PC-9 (cell line): ENCODE data around the gene LRFN3. TPM values are rescaled to one million over a fixed set of nuclear protein-coding genes. Genes with fewer than 3 reads are reported as not detected.

ENCODE experiments used
- BruUV-seq: library from RNA; stranded (reverse); fragments of 400-500 nt; replicated peaks from 2 replicates; lab custom pipeline; 2021; lab: Mats Ljungman, UMichigan
- CTCF ChIA-PET: fragments of 300-600 bp; sonication (Branson Sonifier 250); formaldehyde crosslinking; loops from one replicate; lab custom pipeline; 2022; ENCODE audit warnings: antibody characterized with exemption; lab: Charles Lee
- POLR2A ChIA-PET: fragments of 300-600 bp; sonication (Branson Sonifier 250); formaldehyde crosslinking; loops from one replicate; lab custom pipeline; 2022; ENCODE audit warnings: antibody characterized with exemption; ENCODE audit not compliant: unreplicated experiment; lab: Charles Lee
- DNase-seq, 2 experiments: peaks; one replicate each; pipeline versions ENCODE4 v3.0.0 to v3.0.0-alpha.2; 2015 to 2022; ENCODE audit warnings: mixed read lengths in 1 of 2
- H2AFZ ChIP-seq: fragments of 200-600 bp; sonication (generic); 2 replicates; pipeline ENCODE4 v1.8.1; 2017; ENCODE audit warnings: antibody characterized with exemption
- H3F3A ChIP-seq: fragments of 200-600 bp; sonication (generic); 2 replicates; pipeline ENCODE4 v1.8.1; 2017; ENCODE audit warnings: antibody characterized with exemption, mild to moderate bottlenecking, low read depth; ENCODE audit not compliant: insufficient read depth
- H3K27ac ChIP-seq: fragments of 200-600 bp; sonication (generic); 2 replicates; pipeline ENCODE4 v1.6.1; 2016; ENCODE audit warnings: mixed run types
- H3K27me3 ChIP-seq: fragments of 200-600 bp; sonication (generic); 2 replicates; pipeline ENCODE4 v1.6.1; 2016; ENCODE audit warnings: low read depth, mixed run types; ENCODE audit not compliant: insufficient read depth
- H3K36me3 ChIP-seq: fragments of 200-600 bp; sonication (generic); 2 replicates; pipeline ENCODE4 v1.6.1; 2016; ENCODE audit warnings: low read depth, mixed run types
- H3K4me1 ChIP-seq: fragments of 200-600 bp; sonication (generic); replicated peaks from 2 replicates; pipeline ENCODE4 v1.6.1; 2016; ENCODE audit warnings: mixed run types; ENCODE audit not compliant: insufficient read depth
- H3K4me2 ChIP-seq: fragments of 200-600 bp; sonication (generic); 2 replicates; pipeline ENCODE4 v1.6.1; 2017; ENCODE audit warnings: mixed run types
- H3K4me3 ChIP-seq: fragments of 200-600 bp; sonication (generic); 2 replicates; pipeline ENCODE4 v1.6.1; 2016; ENCODE audit warnings: mixed run types
- H3K79me2 ChIP-seq: fragments of 200-600 bp; sonication (generic); 2 replicates; pipeline ENCODE4 v1.6.1; 2017; ENCODE audit warnings: low read depth, mixed run types
- H3K9me2 ChIP-seq: fragments of 200-600 bp; sonication (generic); 2 replicates; pipeline ENCODE4 v1.8.1; 2017; ENCODE audit warnings: mild to moderate bottlenecking; ENCODE audit not compliant: insufficient read depth
- H3K9me3 ChIP-seq: fragments of 200-600 bp; sonication (generic); 2 replicates; pipeline ENCODE4 v1.8.1; 2016; ENCODE audit warnings: low read depth; ENCODE audit not compliant: insufficient read depth
- H4K20me1 ChIP-seq: fragments of 200-600 bp; sonication (generic); 2 replicates; pipeline ENCODE4 v1.8.1; 2017; ENCODE audit not compliant: insufficient read depth
- CTCF ChIP-seq: fragments of 200-600 bp; sonication (generic); conservative IDR thresholded peaks from 2 replicates; pipeline ENCODE4 v1.6.1; 2017; ENCODE audit warnings: mixed run types, antibody characterized with exemption, mild to moderate bottlenecking, moderate library complexity
- EZH2 ChIP-seq: fragments of 200-600 bp; sonication (generic); IDR thresholded peaks from 2 replicates; pipeline ENCODE4 v1.8.0; 2017; ENCODE audit warnings: antibody characterized with exemption, low read depth
- intact Hi-C: fragments of 100-400 bp; cut with micrococcal nuclease; formaldehyde crosslinking; loops from one replicate; pipeline ENCODE4 v1.10.0; 2022; ENCODE audit not compliant: unreplicated experiment
- total RNA-seq: library from RNA; stranded (reverse); gene quantifications from 2 replicates; pipeline ENCODE4 v1.2.3, GENCODE V29; 2021

LRFN3 gene
- total RNA-seq, 1 experiment from 2014 or later = 10.5 TPM

DNA sequence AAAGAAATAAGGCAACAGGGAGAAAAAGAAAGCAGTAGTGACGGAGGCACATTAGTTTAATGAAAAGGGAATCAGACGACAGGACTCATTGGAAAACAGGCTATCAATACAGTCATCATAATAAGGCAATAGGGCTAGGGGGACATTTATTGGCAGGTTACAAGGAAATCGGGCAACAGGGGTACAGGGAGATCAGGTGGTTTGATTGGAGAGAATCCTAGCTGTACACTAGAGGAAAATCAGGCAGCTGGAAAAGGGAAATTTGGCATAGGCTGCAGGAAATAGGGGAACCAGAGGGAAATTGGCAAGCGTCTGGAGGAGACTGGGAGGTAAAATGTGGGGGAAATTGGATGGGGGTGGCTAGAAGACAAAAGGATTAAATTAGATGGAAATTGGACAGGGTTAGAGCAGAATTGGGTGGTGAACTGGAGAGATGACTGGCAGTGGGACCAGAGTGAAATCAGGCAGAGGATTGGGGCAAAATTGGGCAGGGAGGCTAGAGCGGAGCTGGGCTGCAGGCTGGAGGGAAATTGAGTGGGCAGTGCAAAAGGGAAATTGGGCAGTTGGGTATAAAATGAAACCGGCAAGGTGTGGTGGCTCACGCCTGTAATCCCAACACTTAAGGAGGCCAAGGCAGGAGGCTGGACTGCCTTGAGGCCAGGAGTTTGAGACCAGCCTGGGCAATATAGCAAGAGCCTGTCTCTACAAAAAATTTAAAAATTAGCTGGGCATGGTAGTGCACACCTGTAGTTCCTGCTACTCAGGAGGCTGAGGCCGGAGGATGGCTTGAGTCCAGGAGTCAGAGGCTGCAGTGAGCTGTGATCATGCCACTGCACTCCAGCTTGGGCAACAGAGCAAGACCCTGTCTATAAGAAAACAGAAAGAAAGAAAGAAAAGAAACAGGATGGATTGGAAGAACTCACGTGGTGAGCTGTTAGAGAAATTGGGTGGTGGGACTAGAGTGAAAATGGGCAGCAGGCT is 7.4 kb downstream of the LRFN3 start:
- Histone ChIP-seq H3K9me2 (no peaks in the 10 kb centered on the region), H4K20me1 (no peaks in the 10 kb centered on the region; the same call in 1 of the 2 replicates), H3K4me2 (no peak overlapping the region), H3K27ac (no peak overlapping the region), H3K9me3 (no peaks in the 10 kb centered on the region), H3F3A (no peaks in the 10 kb centered on the region), H3K4me3 (no peak overlapping the region), H3K79me2 (no peaks in the 10 kb centered on the region), H3K27me3 (no peaks in the 10 kb centered on the region), H3K4me1 (no peaks in the 10 kb centered on the region), H2AFZ (no peak overlapping the region), H3K36me3 (no peaks in the 10 kb centered on the region)
- no peak for TF ChIP-seq CTCF
- TF ChIP-seq EZH2 = no peak
- ChIA-PET CTCF (interaction anchor here (0.6 kb wide), 1 partner anchor 12 kb away, joined by 3 read pairs; no protein-coding TSS in a partner anchor), POLR2A (no interaction called here)
- intact Hi-C loops = no loop called here
- BruUV-seq = no TSS peak
- DNase-seq = no peak

GRCh38 chr19:35944556-35944955 is 8.4 kb downstream of the LRFN3 start:
- Histone ChIP-seq H3K36me3 (no peaks in the 10 kb centered on the region), H3K4me3 (no peak overlapping the region), H3K27me3 (0 out of 2 replicates have a peak, but pooled peaks cover 3% of the 10 kb centered on the region), H3K27ac (no peak overlapping the region), H3K4me2 (no peak overlapping the region), H3K9me3 (no peaks in the 10 kb centered on the region), H2AFZ (no peak overlapping the region), H3K79me2 (no peaks in the 10 kb centered on the region), H3K9me2 (no peaks in the 10 kb centered on the region), H3K4me1 (no peaks in the 10 kb centered on the region), H4K20me1 (no peaks in the 10 kb centered on the region; the same call in 1 of the 2 replicates), H3F3A (no peaks in the 10 kb centered on the region)
- no peak for TF ChIP-seq CTCF
- TF ChIP-seq EZH2 = no peak
- ChIA-PET POLR2A (no interaction called here), CTCF (no interaction called here)
- no TSS peak for BruUV-seq
- no peak for DNase-seq
- intact Hi-C loops = no loop called here

DNA sequence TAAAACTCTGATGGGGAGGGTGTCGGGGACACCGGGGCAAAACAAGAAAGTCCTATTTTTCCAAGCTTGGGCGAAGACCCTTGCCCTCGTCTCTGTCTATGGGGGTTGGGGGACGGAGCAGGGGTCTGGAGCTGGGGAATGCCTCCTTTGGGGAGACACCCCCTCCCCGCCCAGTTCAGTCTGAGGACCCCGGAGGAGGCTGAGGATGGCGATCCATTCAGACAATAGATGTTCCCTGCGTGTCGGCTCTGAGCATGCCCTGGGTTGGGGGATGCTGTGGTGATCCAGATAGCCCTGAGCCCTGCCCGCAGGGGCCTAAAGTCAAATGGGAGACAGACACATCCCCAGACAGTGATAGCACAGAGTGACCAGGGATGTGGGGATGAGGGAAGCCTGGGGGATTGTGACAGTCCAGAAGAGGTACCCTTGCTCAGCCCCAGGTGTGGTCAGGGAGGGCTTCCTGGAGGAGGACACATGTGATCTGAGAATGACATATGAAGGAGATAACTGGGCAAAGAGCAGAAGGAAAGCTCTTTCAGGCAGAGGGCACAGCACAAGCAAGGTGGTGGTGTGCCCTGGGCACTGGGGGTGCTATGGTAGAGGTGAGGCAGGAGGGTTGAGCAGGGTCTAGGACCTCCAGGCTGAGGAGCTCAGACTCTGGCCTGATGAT is 9.1 kb downstream of the LRFN3 start:
- ChIA-PET CTCF (interaction anchor here (0.5 kb wide), 1 partner anchor 37 kb away, joined by 13 read pairs; no protein-coding TSS in a partner anchor), POLR2A (no interaction called here)
- no peaks in the 10 kb centered on the region; the same call in 1 of the 2 replicates for H4K20me1 ChIP-seq
- BruUV-seq = no TSS peak
- intact Hi-C loops = no loop called here
- no peak overlapping the region for H3K4me2 ChIP-seq
- DNase-seq = no peak
- no peaks in the 10 kb centered on the region for H3K9me3 ChIP-seq
- H3F3A ChIP-seq = no peaks in the 10 kb centered on the region
- H3K4me1 ChIP-seq = no peaks in the 10 kb centered on the region
- no peaks in the 10 kb centered on the region for H3K79me2 ChIP-seq
- no peaks in the 10 kb centered on the region for H3K36me3 ChIP-seq
- H2AFZ ChIP-seq = no peak overlapping the region
- TF ChIP-seq CTCF (no peak), EZH2 (no peak)
- no peak overlapping the region for H3K4me3 ChIP-seq
- no peak overlapping the region for H3K27ac ChIP-seq
- no peaks in the 10 kb centered on the region for H3K9me2 ChIP-seq
- H3K27me3 ChIP-seq = peaks cover 3% of the 10 kb centered on the region; the same call in 1 of the 2 replicates
